GM15510 (cell line): ENCODE data around the gene MYO3B.

ENCODE experiments used
- POLR2A ChIP-seq: IDR thresholded peaks from 3 replicates; pipeline ENCODE4 v1.6.1; 2011; ENCODE audit warnings: borderline replicate concordance; ENCODE audit not compliant: insufficient read length; ENCODE audit errors: extremely low read depth

The MYO3B gene

GRCh38 chr2:170466632-170467031, 288.7 kb downstream of the MYO3B start:
- TF ChIP-seq POLR2A, result no peak

GRCh38 chr2:170467568-170468422, 289.8 kb downstream of the MYO3B start:
- no peak for TF ChIP-seq POLR2A

GRCh38 chr2:170468557-170468956, 290.6 kb downstream of the MYO3B start:
- TF ChIP-seq POLR2A, result no peak

GRCh38 chr2:170475878-170476277, 297.9 kb downstream of the MYO3B start:
- TF ChIP-seq POLR2A, result no peak

GRCh38 chr2:170477630-170478029, 299.7 kb downstream of the MYO3B start:
- no peak for TF ChIP-seq POLR2A

- TF ChIP-seq POLR2A, result no peak
These were observed 303.3 kb downstream of the MYO3B start for GRCh38 chr2:170481201-170481600.

- TF ChIP-seq POLR2A, result no peak
These were observed 306.6 kb downstream of the MYO3B start for GRCh38 chr2:170484552-170484951.

GRCh38 chr2:170485254-170486026, 307.5 kb downstream of the MYO3B start:
- no peak for TF ChIP-seq POLR2A

GRCh38 chr2:170486730-170487129, 308.8 kb downstream of the MYO3B start:
- no peak for TF ChIP-seq POLR2A

GRCh38 chr2:170488807-170489206, 310.9 kb downstream of the MYO3B start:
- no peak for TF ChIP-seq POLR2A

- no peak for TF ChIP-seq POLR2A
These were observed 314.1 kb downstream of the MYO3B start for GRCh38 chr2:170492010-170492409.

- TF ChIP-seq POLR2A, result no peak
These were observed 315.6 kb downstream of the MYO3B start for GRCh38 chr2:170493426-170494097.

- no peak for TF ChIP-seq POLR2A
These were observed 317.9 kb downstream of the MYO3B start for GRCh38 chr2:170495896-170496295.

GRCh38 chr2:170498619-170499018, 320.7 kb downstream of the MYO3B start:
- no peak for TF ChIP-seq POLR2A

GRCh38 chr2:170500104-170500503, 322.2 kb downstream of the MYO3B start:
- TF ChIP-seq POLR2A, result no peak
